ENCODE data around the gene SELP.

SELP gene

DNA sequence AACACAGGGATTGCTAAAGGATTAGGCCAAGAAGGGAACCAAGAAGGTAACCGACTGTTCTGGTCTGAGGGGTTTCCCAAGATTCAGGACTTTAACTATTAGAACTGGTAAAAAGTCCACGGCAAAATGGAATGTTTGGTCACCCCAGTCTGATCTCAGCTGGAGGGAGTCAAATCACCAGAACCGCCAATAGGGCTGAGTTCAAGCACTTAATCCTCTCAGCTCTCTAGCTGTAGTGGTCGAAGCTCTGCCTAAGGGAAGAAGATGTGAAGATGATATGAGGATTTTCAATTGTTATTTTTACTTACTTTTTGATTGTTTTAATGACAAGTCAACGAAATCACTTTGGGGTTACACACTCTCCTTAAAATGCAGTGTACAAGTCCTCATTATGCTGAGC is 72.8 kb downstream of the SELP start (continued):
- TF ChIP-seq, protein P1, sequence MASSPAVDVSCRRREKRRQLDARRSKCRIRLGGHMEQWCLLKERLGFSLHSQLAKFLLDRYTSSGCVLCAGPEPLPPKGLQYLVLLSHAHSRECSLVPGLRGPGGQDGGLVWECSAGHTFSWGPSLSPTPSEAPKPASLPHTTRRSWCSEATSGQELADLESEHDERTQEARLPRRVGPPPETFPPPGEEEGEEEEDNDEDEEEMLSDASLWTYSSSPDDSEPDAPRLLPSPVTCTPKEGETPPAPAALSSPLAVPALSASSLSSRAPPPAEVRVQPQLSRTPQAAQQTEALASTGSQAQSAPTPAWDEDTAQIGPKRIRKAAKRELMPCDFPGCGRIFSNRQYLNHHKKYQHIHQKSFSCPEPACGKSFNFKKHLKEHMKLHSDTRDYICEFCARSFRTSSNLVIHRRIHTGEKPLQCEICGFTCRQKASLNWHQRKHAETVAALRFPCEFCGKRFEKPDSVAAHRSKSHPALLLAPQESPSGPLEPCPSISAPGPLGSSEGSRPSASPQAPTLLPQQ (tag by site-specific recombination; IDR thresholded peaks at IDR 0.05): no peak

GRCh38 chr1:169550294-169550693 is 79.6 kb downstream of the SELP start:
- ChIA-PET POLR2A (no interaction called here), CTCF (interaction anchor here (0.8 to 6.2 kb wide), 10 partner anchors 8 to 260 kb away, joined by 3 to 43 read pairs (median 4); no protein-coding TSS in a partner anchor)
- Histone ChIP-seq H3K4me3 (ENCODE audit: low read depth, low read length) (no peak overlapping the region), H3K36me3 (ENCODE audit: control insufficient read depth in 2 of 2, insufficient read depth in 1 of 2, low read length in 2 of 2) (no peaks in the 10 kb centered on the region), H3K9me3 (ENCODE audit: control insufficient read depth, insufficient read depth, low read depth, low read length) (no peaks in the 10 kb centered on the region), H3K27ac (ENCODE audit: extremely low read depth, low read depth, low read length) (no peak overlapping the region), H3K4me1 (ENCODE audit: control insufficient read depth, insufficient read depth, low read length) (no peaks in the 10 kb centered on the region)
- TF ChIP-seq ZNF785 (tag by site-specific recombination; IDR thresholded peaks at IDR 0.05): no peak
- peak; percentile 72 for TF ChIP-seq ZNF654 (tag by site-specific recombination; IDR thresholded peaks at IDR 0.05; ENCODE audit: low read depth)
- peak; percentile 13; the same call in 1 of the 2 replicates for TF ChIP-seq CTCF (tag by site-specific recombination; IDR thresholded peaks at IDR 0.05)

- Histone ChIP-seq H3K9me3 (ENCODE audit: control insufficient read depth, insufficient read depth, low read depth, low read length) (no peaks in the 10 kb centered on the region), H3K36me3 (ENCODE audit: control insufficient read depth in 2 of 2, insufficient read depth in 1 of 2, low read length in 2 of 2) (no peaks in the 10 kb centered on the region), H3K4me3 (ENCODE audit: low read depth, low read length) (no peak overlapping the region), H3K4me1 (ENCODE audit: control insufficient read depth, insufficient read depth, low read length) (no peaks in the 10 kb centered on the region), H3K27ac (ENCODE audit: extremely low read depth, low read depth, low read length) (no peak overlapping the region)
- CTCF ChIA-PET: interaction anchor here (0.6 to 4.4 kb wide), 10 partner anchors 9 to 1206 kb away, joined by 3 to 28 read pairs (median 4); partner anchors contain the start of genes CCDC181 and SLC19A2
- POLR2A ChIA-PET: no interaction called here
- TF ChIP-seq ZEB2 (tag by site-specific recombination; IDR thresholded peaks at IDR 0.05) (no peak), YY1 (tag by site-specific recombination; IDR thresholded peaks at IDR 0.05) (no peak), ZNF701 (tag by site-specific recombination; IDR thresholded peaks at IDR 0.05) (no peak), KLF9 (tag by site-specific recombination; IDR thresholded peaks at IDR 0.05; ENCODE audit: low read depth) (no peak), ZNF146 (tag by site-specific recombination; IDR thresholded peaks at IDR 0.05) (no peak), ZNF133 (tag by site-specific recombination; IDR thresholded peaks at IDR 0.05) (no peak), PRDM10 (tag by site-specific recombination; IDR thresholded peaks at IDR 0.05) (no peak)
- TF ChIP-seq, protein P2, sequence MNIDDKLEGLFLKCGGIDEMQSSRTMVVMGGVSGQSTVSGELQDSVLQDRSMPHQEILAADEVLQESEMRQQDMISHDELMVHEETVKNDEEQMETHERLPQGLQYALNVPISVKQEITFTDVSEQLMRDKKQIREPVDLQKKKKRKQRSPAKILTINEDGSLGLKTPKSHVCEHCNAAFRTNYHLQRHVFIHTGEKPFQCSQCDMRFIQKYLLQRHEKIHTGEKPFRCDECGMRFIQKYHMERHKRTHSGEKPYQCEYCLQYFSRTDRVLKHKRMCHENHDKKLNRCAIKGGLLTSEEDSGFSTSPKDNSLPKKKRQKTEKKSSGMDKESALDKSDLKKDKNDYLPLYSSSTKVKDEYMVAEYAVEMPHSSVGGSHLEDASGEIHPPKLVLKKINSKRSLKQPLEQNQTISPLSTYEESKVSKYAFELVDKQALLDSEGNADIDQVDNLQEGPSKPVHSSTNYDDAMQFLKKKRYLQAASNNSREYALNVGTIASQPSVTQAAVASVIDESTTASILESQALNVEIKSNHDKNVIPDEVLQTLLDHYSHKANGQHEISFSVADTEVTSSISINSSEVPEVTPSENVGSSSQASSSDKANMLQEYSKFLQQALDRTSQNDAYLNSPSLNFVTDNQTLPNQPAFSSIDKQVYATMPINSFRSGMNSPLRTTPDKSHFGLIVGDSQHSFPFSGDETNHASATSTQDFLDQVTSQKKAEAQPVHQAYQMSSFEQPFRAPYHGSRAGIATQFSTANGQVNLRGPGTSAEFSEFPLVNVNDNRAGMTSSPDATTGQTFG (tag by site-specific recombination; IDR thresholded peaks at IDR 0.05; ENCODE audit: borderline replicate concordance): no peak
Observed at GRCh38 chr1:169548282-169548681, 81.6 kb downstream of the SELP start.

All from HEK293 (cell line).